ENCODE data around the gene KCTD5. TPM values are rescaled to one million over a fixed set of nuclear protein-coding genes. Genes with fewer than 3 reads are reported as not detected.

The KCTD5 gene
- total and polyA plus RNA-seq, 2 of the 8 experiments (the other 6 are each of a cell fraction or from before 2014, with no cell fraction given): 26.6 to 31.8 TPM

- H2BK20ac ChIP-seq (ENCODE audit: low read length): no peak overlapping the region
- no peak overlapping the region for H3K18ac ChIP-seq (ENCODE audit: extremely low read depth, low read length)
- H2BK120ac ChIP-seq (replicated peaks; ENCODE audit: low read depth, low read length): no peak overlapping the region
- H3K79me1 ChIP-seq (ENCODE audit: low read depth, low read length): no peaks in the 10 kb centered on the region
- H3K4ac ChIP-seq (replicated peaks; ENCODE audit: insufficient read length, low read depth, low read length): no peak overlapping the region
- WGBS, 2 experiments (ENCODE audit: extremely low coverage in 1 of 2, insufficient coverage in 1 of 2, insufficient read length in 1 of 2, insufficient replicate concordance in 2 of 2, low coverage in 1 of 2, low lambda C conversion rate in 2 of 2, missing lambda C conversion rate in 1 of 2): 85% methylated on average over 9 of the region's 9 CpGs; no CpG with 5 or more reads in 1 of the 2 experiments
- no peak overlapping the region for H3K14ac ChIP-seq (ENCODE audit: insufficient read length)
- H3K27ac ChIP-seq (ENCODE audit: low read depth, low read length): no peak overlapping the region
- H3K23me2 ChIP-seq (ENCODE audit: low read depth, low read length): no peaks in the 10 kb centered on the region
- H3K9me3 ChIP-seq (ENCODE audit: insufficient read depth in 2 of 2, low read depth in 1 of 2, low read length in 1 of 2): no peaks in the 10 kb centered on the region; a peak in 1 of 4 replicates
- no peak overlapping the region for H3K56ac ChIP-seq (replicated peaks; ENCODE audit: insufficient read length, low read depth, low read length)
- H2BK5ac ChIP-seq (ENCODE audit: low read depth, low read length): no peak overlapping the region
- no peak overlapping the region for H2AK5ac ChIP-seq (ENCODE audit: low read depth, low read length)
- ChIA-PET POLR2A (ENCODE audit: partially characterized antibody) (no interaction called here), CTCF (ENCODE audit: partially characterized antibody) (interaction anchor here (1.2 kb wide), 1 partner anchor 15 kb away, joined by 6 read pairs; no protein-coding TSS in a partner anchor)
- no peak overlapping the region for H2BK12ac ChIP-seq (ENCODE audit: low read depth, low read length)
- no peak overlapping the region for H3K23ac ChIP-seq (ENCODE audit: insufficient read length)
- no peaks in the 10 kb centered on the region for H3K36me3 ChIP-seq (ENCODE audit: control insufficient read depth in 2 of 4, insufficient read depth in 4 of 4, low read length in 3 of 4)
- H3K27me3 ChIP-seq (replicated peaks in 1 of 4; ENCODE audit: control insufficient read depth in 3 of 4, extremely low read depth in 1 of 4, insufficient read depth in 3 of 4, low read length in 3 of 4): no peaks in the 10 kb centered on the region
- H2BK15ac ChIP-seq (ENCODE audit: low read length): no peak overlapping the region
- FAIRE-seq: no peak
- no peak overlapping the region for H2AFZ ChIP-seq (ENCODE audit: low read length)
- H3K79me2 ChIP-seq (ENCODE audit: control insufficient read depth in 1 of 2, insufficient read depth in 2 of 2, low read length in 2 of 2): no peaks in the 10 kb centered on the region
- H3K4me2 ChIP-seq (ENCODE audit: insufficient read depth in 1 of 2, low read depth in 2 of 2, low read length in 2 of 2): no peak overlapping the region
- no peak overlapping the region for H4K91ac ChIP-seq (replicated peaks; ENCODE audit: insufficient read length, low read length)
- DNase-seq (ENCODE audit: low read depth in 1 of 2, low spot score in 2 of 2): no peak
- H4K5ac ChIP-seq (ENCODE audit: insufficient read length, low read depth, low read length): no peak overlapping the region
- no peaks in the 10 kb centered on the region for H3K4me1 ChIP-seq (replicated peaks in 1 of 4; ENCODE audit: control insufficient read depth in 3 of 4, insufficient read depth in 4 of 4, low read length in 3 of 4)
- no peak overlapping the region for H3K4me3 ChIP-seq (ENCODE audit: extremely low read depth in 1 of 4, insufficient read depth in 2 of 4, low read depth in 3 of 4, low read length in 4 of 4)
- no peak overlapping the region for H3K9ac ChIP-seq (replicated peaks in 1 of 4; ENCODE audit: extremely low read depth in 1 of 4, low read depth in 3 of 4, low read length in 3 of 4)
- H4K20me1 ChIP-seq (replicated peaks in 1 of 2; ENCODE audit: control insufficient read depth in 1 of 2, insufficient read depth in 2 of 2, low read length in 2 of 2): no peaks in the 10 kb centered on the region
- no peak overlapping the region for H4K8ac ChIP-seq (ENCODE audit: extremely low read depth, insufficient read depth, low read length)
- TF ChIP-seq RAD21 (IDR thresholded peaks at IDR 0.05 in 1 of 2, conservative IDR thresholded peaks at IDR 0.05 in 1 of 2; ENCODE audit: low read depth in 2 of 2, low read length in 2 of 2) (no peak), CBX5 (IDR thresholded peaks at IDR 0.05; ENCODE audit: low read depth, low read length) (no peak), RFX5 (IDR thresholded peaks at IDR 0.05; ENCODE audit: borderline replicate concordance, low read depth, low read length) (no peak), SP2 (IDR thresholded peaks at IDR 0.05; ENCODE audit: low read length) (no peak), USF2 (IDR thresholded peaks at IDR 0.05; ENCODE audit: low read length) (no peak), SP1 (IDR thresholded peaks at IDR 0.05; ENCODE audit: low read depth, low read length) (no peak), SRF (IDR thresholded peaks at IDR 0.05; ENCODE audit: low read depth, low read length) (no peak), KDM1A (IDR thresholded peaks at IDR 0.05; ENCODE audit: borderline replicate concordance, low read length) (no peak), ATF3 (IDR thresholded peaks at IDR 0.05; ENCODE audit: insufficient read depth, low read depth, low read length) (no peak), RNF2 (IDR thresholded peaks at IDR 0.05; ENCODE audit: borderline replicate concordance, low read depth, low read length, missing control alignments, poor library complexity, severe bottlenecking) (no peak), SUZ12 (IDR thresholded peaks at IDR 0.05; ENCODE audit: low read length) (no peak), SAP30 (IDR thresholded peaks at IDR 0.05; ENCODE audit: insufficient read depth, insufficient replicate concordance, low read length) (no peak)
These were observed 17.7 kb upstream of the KCTD5 start for GRCh38 chr16:2664574-2664982.
